ENCODE measurements around the gene CCT2.

Gene CCT2

DNA sequence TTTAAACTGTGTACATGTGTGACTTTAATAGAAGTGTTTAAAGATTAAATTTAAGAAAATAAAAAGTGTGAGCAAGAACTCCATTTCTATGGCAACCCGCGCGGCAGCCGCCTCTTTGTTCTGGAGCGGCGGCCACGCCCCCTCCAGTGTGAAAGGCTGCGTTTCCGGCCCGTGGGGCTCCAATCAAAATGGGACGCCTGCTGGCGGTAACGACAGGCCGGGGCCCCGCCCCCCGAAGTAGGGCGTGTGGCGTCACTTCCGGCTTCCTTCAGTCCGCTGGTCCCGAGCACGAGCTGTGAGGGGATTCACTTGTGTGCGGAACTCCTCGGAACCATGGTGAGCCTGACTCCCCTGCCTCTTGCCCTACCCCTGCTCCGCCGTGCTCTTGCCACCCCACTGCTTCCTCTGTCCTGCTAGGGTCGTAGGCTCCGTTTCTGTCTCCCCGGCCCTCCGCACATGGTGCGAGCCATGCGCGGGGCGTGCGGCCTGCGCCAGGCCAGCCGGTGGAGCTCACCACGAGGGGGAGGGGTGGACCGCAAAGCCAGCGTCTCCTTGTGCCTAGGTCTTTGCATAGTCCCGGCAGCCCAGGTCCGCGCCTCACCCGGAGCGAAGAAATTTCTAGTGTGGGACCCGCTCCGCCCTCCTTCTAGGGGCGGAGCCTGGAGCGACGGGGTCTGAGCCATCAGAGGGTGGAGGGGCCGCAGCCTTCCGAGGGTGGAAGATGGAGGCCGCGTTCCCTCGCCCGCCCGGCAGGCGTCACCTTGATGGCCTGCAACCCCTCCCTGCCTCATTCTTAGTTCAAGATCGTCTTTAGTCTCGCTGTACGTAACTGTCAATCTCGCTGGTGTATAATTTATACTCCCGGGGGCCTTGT is at the start of gene CCT2:
Gene CCT2, plus strand, starts transcription at position 271 of the 874 bp plus-strand sequence. Its CDS starts 63 bp downstream, at position 334.
- Histone ChIP-seq H3K9me3 (ENCODE audit: control insufficient read depth, low read length) (no peaks in the 10 kb centered on the region), H3K4me1 (ENCODE audit: control insufficient read depth, insufficient read depth, low read length) (no peaks in the 10 kb centered on the region), H3K4me3 (ENCODE audit: low read length) (peak within 1 kb of the TSS; percentile 99), H3K27me3 (ENCODE audit: control insufficient read depth, insufficient read depth, low read length) (no peaks in the 10 kb centered on the region), H3K36me3 (ENCODE audit: control insufficient read depth, insufficient read depth, low read length) (no peaks in the 10 kb centered on the region), H3K9ac (ENCODE audit: low read length) (peak within 1 kb of the TSS; percentile 89)

DNA sequence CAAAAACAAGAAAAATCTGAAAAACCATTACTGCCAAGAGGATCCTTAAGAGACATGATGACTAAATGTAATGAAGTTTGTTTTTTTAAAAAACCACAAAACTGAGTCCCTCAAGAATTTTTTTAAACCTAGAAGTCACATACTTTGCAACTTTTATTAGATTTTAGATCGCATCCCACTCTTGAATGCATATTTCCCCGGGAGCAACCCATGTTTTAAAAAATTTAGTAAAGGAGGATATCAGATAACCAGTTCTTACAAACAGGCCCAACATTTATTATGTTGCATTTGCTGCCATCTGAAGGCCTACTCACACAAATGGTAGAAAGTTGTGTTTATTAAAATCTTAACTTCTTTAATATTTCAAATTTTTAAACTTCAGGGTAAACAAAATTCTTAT is 44.3 kb upstream of the CCT2 start:
- H3K9me3 ChIP-seq (ENCODE audit: control insufficient read depth, low read length) = no peaks in the 10 kb centered on the region
- H3K9ac ChIP-seq (ENCODE audit: low read length) = no peak overlapping the region
- no peaks in the 10 kb centered on the region for H3K36me3 ChIP-seq (ENCODE audit: control insufficient read depth, insufficient read depth, low read length)
- H3K4me3 ChIP-seq (ENCODE audit: low read length) = no peak overlapping the region
- H3K27me3 ChIP-seq (ENCODE audit: control insufficient read depth, insufficient read depth, low read length) = no peaks in the 10 kb centered on the region
- no peaks in the 10 kb centered on the region for H3K4me1 ChIP-seq (ENCODE audit: control insufficient read depth, insufficient read depth, low read length)

DNA sequence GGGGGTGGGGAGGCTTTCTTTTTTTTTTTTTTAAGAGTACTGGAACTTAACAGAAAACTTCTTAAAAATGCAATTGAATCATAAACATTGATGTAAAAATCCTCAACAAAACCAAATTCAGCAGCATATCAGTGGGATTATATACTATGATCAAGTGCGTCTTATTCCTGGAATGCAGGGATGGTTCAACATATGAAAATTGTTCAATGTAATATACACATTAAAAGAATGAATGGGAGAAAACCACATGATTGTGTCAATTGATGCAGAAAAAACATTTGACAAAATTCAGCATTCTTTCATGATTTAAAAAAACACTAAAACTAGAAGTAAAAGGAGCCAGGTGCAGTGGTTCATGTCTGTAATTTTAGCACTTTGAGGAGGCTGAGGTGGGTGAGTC is 41.2 kb upstream of the CCT2 start:
- Histone ChIP-seq H3K4me3 (ENCODE audit: low read length) (no peak overlapping the region), H3K9me3 (ENCODE audit: control insufficient read depth, low read length) (no peaks in the 10 kb centered on the region), H3K9ac (ENCODE audit: low read length) (no peak overlapping the region)

DNA sequence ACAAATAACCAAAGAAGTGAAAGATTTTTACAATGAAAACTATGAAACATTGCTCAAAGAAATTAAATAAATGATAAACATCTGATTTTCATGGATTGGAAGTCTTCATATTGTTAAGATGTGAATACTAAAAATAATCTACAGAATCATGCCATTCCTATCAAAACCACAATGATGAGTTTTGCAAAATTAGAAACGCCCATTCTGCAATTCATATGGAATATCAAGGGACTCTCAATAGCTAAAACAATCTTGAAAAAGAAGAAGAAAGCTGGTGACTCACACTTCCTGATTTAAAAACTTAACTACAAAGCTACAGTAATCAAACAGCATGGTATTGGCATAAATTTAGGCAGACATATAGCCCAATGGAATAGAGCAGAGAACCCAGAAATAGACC is 40.2 kb upstream of the CCT2 start:
- no peaks in the 10 kb centered on the region for H3K36me3 ChIP-seq (ENCODE audit: control insufficient read depth, insufficient read depth, low read length)
- H3K4me3 ChIP-seq (ENCODE audit: low read length) = no peak overlapping the region
- no peaks in the 10 kb centered on the region for H3K9me3 ChIP-seq (ENCODE audit: control insufficient read depth, low read length)
- H3K4me1 ChIP-seq (ENCODE audit: control insufficient read depth, insufficient read depth, low read length) = no peaks in the 10 kb centered on the region
- H3K9ac ChIP-seq (ENCODE audit: low read length) = no peak overlapping the region
- H3K27me3 ChIP-seq (ENCODE audit: control insufficient read depth, insufficient read depth, low read length) = no peaks in the 10 kb centered on the region

More for the DNA sequence above, 41.2 kb upstream of the CCT2 start:
- no peaks in the 10 kb centered on the region for H3K4me1 ChIP-seq (ENCODE audit: control insufficient read depth, insufficient read depth, low read length)
- no peaks in the 10 kb centered on the region for H3K27me3 ChIP-seq (ENCODE audit: control insufficient read depth, insufficient read depth, low read length)
- no peaks in the 10 kb centered on the region for H3K36me3 ChIP-seq (ENCODE audit: control insufficient read depth, insufficient read depth, low read length)

DNA sequence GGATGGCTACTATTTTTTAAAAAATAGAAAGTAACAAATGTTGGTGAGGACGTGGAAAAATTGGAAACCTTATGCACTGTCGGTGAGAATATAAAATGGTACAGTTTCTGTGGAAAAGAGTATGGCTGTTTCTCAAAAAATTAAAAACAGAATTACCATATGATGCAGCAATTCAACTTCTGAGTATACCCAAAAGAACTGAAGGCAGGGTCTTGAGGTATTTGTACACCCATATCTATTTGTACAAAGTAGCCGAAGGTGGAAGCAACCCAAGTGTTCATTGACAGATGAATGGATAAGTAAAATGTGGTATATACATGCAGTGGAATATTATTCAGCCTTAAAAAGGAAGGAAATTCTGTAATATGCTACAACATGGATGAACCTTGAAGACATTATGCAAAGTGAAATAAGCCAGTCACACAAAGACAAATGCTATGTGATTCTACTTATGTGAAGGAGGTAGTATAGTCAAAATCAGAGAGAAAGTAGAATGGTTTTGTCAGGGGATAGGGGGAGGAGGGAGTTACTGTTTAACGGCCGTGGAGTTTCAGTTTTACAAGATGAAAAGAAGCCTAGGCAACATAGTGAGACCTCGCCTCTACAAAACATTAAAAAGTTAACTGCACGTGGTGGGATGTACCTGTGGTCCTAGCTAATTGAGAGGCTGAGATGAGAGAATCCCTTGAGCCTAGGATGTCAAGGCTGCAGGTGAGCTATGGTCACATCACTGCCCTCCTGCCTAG is 38.4 kb upstream of the CCT2 start:
- H3K4me1 ChIP-seq (ENCODE audit: control insufficient read depth, insufficient read depth, low read length) = no peaks in the 10 kb centered on the region
- no peak overlapping the region for H3K9ac ChIP-seq (ENCODE audit: low read length)
- H3K4me3 ChIP-seq (ENCODE audit: low read length) = no peak overlapping the region
- H3K27me3 ChIP-seq (ENCODE audit: control insufficient read depth, insufficient read depth, low read length) = no peaks in the 10 kb centered on the region
- no peaks in the 10 kb centered on the region for H3K9me3 ChIP-seq (ENCODE audit: control insufficient read depth, low read length)
- no peaks in the 10 kb centered on the region for H3K36me3 ChIP-seq (ENCODE audit: control insufficient read depth, insufficient read depth, low read length)

DNA sequence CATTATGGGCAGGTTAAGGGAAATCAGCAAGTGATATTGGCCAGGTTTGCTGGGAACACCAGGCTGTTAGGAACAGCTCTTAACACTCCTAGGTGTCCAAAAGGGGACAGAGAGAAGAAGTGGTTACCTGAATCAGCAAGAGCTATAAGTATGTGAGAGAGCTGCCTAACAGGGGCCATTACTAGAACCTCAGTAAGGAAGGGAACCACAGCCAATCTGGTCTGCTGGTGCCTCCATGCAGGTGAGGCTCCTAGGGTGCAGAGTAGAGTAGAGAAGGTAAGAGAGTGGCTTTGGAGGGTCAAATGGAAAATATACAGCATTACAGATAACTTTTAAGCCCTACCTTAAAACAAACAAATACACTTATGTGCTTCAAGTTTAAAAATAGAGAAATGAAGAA is 36.6 kb upstream of the CCT2 start:
- Histone ChIP-seq H3K9me3 (ENCODE audit: control insufficient read depth, low read length) (no peaks in the 10 kb centered on the region), H3K4me1 (ENCODE audit: control insufficient read depth, insufficient read depth, low read length) (no peaks in the 10 kb centered on the region), H3K4me3 (ENCODE audit: low read length) (no peak overlapping the region), H3K27me3 (ENCODE audit: control insufficient read depth, insufficient read depth, low read length) (no peaks in the 10 kb centered on the region), H3K36me3 (ENCODE audit: control insufficient read depth, insufficient read depth, low read length) (no peaks in the 10 kb centered on the region), H3K9ac (ENCODE audit: low read length) (no peak overlapping the region)

DNA sequence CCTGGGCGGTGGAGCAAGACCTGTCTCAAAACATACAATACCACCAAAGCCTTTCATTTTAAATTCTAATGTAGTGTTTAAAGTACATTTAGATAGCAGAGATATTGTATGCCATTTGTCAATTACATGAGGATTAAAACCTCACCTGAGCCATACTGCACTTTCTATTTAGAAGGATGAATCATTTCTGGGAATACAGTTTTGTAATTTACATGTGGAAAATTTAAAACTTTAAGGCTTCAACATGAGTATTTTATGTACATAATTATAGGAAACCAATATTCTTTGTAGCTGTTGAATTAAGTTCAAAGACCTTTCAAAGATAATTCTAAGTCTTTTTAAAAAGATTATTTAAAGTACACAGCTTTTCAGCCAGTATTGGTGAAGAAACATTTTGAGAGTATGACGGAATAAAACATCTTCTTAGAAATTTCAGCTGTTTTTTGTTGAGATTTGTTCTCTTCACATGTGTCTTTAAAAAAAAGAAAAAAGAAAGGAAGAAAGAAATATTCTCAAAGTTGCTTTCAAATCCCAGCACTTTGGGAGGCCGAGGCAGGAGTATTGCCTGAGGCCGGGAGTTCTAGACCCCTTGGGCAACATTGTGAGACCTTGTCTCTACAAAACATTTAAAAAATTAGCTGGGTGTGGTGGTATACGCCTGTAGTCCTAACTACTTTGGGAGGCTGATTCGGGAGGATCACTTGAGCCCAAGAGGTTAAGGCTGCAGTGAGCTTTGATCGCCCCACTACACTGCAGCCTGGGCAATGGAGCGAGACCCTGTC is 34.5 kb upstream of the CCT2 start:
- Histone ChIP-seq H3K9ac (ENCODE audit: low read length) (no peak overlapping the region), H3K4me1 (ENCODE audit: control insufficient read depth, insufficient read depth, low read length) (no peaks in the 10 kb centered on the region), H3K36me3 (ENCODE audit: control insufficient read depth, insufficient read depth, low read length) (no peaks in the 10 kb centered on the region), H3K27me3 (ENCODE audit: control insufficient read depth, insufficient read depth, low read length) (no peaks in the 10 kb centered on the region), H3K9me3 (ENCODE audit: control insufficient read depth, low read length) (no peaks in the 10 kb centered on the region), H3K4me3 (ENCODE audit: low read length) (no peak overlapping the region)

DNA sequence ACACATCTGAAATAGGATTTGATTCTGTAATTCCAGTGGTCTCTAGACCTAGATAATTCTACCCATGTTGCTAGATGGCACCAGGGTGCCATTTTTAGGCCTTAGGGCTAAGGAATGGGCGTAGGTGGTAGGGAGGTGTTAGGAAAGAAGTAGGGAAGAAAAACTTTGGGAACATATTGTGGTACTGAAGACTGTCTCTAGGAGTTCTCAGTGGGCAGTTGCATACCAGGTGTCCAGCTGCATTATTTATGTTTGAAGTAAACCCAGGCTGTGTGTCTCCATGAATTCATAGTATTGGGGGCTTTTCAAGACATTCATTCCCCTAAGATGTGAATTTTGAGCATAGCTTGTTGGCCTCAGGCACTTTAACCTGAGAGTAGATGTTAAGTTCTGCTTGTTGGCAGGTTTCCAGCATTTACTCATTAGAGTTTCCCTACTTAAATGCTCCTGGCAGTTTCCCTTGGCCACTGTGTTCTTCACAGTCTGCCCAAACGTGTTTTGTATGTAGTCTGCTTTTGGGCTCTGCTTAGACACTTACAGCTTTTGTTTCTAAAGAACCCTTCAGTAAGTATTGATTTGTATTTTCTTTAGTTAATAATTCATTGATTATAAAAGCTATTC is 31.5 kb upstream of the CCT2 start:
- Histone ChIP-seq H3K36me3 (ENCODE audit: control insufficient read depth, insufficient read depth, low read length) (no peaks in the 10 kb centered on the region), H3K9ac (ENCODE audit: low read length) (no peak overlapping the region), H3K9me3 (ENCODE audit: control insufficient read depth, low read length) (no peaks in the 10 kb centered on the region), H3K4me1 (ENCODE audit: control insufficient read depth, insufficient read depth, low read length) (no peaks in the 10 kb centered on the region), H3K27me3 (ENCODE audit: control insufficient read depth, insufficient read depth, low read length) (no peaks in the 10 kb centered on the region), H3K4me3 (ENCODE audit: low read length) (no peak overlapping the region)

DNA sequence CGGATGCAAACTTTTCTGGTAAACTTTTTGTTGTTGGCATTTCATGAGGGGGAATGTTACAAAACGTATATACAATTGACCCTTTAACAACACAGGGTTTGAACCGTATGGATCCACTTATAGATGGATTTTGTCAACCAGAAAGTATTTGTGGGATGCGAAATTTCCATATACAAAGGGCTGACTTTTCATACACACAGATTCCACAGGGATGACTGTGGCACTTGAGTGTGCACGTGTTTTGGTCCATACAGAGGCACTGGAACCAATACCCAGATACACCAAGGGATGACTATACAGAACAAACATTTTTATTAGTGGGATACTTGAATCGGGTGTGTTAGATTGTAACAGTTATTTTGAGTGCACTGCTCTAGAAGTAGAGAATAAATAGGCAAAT is 29.8 kb upstream of the CCT2 start:
- no peaks in the 10 kb centered on the region for H3K9me3 ChIP-seq (ENCODE audit: control insufficient read depth, low read length)
- no peak overlapping the region for H3K9ac ChIP-seq (ENCODE audit: low read length)
- no peaks in the 10 kb centered on the region for H3K36me3 ChIP-seq (ENCODE audit: control insufficient read depth, insufficient read depth, low read length)
- H3K4me1 ChIP-seq (ENCODE audit: control insufficient read depth, insufficient read depth, low read length) = no peaks in the 10 kb centered on the region
- H3K4me3 ChIP-seq (ENCODE audit: low read length) = no peak overlapping the region
- H3K27me3 ChIP-seq (ENCODE audit: control insufficient read depth, insufficient read depth, low read length) = no peaks in the 10 kb centered on the region

DNA sequence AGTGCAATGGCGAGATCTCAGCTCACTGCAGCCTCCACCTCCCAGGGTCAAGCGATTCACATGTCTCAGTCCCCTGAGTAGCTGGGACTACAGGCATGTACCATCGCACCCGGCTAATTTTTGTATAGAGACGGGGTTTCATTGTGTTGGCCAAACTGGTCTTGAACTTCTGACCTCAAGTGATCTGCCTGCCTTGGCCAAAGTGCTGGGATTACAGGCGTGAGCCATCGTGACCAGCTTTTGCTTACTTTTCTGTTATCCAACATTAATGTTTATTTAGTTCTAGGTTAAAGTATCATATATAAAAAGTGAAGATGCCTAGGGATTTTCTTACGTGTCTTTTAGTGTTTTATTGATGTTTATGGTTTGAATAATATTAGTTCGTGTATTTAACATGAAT is 28.9 kb upstream of the CCT2 start:
- Histone ChIP-seq H3K9ac (ENCODE audit: low read length) (no peak overlapping the region), H3K36me3 (ENCODE audit: control insufficient read depth, insufficient read depth, low read length) (no peaks in the 10 kb centered on the region), H3K9me3 (ENCODE audit: control insufficient read depth, low read length) (no peaks in the 10 kb centered on the region), H3K4me3 (ENCODE audit: low read length) (no peak overlapping the region), H3K4me1 (ENCODE audit: control insufficient read depth, insufficient read depth, low read length) (no peaks in the 10 kb centered on the region), H3K27me3 (ENCODE audit: control insufficient read depth, insufficient read depth, low read length) (no peaks in the 10 kb centered on the region)

DNA sequence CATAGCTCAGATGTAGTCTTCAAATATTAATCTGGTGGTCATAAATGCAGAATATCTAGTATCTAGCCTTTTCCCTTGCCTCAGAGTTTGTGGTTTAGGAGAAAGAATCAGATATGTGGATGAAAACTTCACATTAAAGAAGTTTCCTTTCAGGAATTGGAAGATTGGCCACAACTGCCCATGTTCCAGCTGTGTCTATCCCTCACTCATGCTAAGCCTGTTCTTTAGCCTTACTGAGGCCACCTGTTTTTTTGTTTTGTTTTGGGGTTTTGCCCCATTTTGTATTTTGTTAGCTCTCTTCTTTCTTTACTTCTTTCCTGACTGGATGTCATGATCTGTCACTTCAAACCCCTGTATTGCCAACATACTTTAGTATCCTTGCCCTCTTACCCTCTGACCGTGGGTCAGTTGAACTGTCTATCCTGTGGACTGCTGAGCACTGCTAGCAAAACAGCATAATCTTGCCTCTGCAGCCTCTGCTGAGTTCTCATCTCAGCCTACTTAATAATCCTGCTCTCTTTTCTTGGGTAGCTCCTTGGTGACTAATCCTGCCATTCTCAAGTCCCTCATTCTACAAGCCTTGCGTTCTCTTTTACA is 22.0 kb upstream of the CCT2 start:
- Histone ChIP-seq H3K4me1 (ENCODE audit: control insufficient read depth, insufficient read depth, low read length) (no peaks in the 10 kb centered on the region), H3K36me3 (ENCODE audit: control insufficient read depth, insufficient read depth, low read length) (no peaks in the 10 kb centered on the region)

More for the DNA sequence above, 22.0 kb upstream of the CCT2 start:
- Histone ChIP-seq H3K27me3 (ENCODE audit: control insufficient read depth, insufficient read depth, low read length) (no peaks in the 10 kb centered on the region), H3K9me3 (ENCODE audit: control insufficient read depth, low read length) (no peaks in the 10 kb centered on the region), H3K9ac (ENCODE audit: low read length) (no peak overlapping the region), H3K4me3 (ENCODE audit: low read length) (no peak overlapping the region)

All from mucosa of stomach (tissue), 1 donor.